ENCODE data around the gene OSBPL2. TPM values are rescaled to one million over a fixed set of nuclear protein-coding genes. Genes with fewer than 3 reads are reported as not detected.

OSBPL2 gene
- total and polyA plus RNA-seq, 2 donors (not counting 1 experiment from before 2014, with no cell fraction given): 28.1 to 74.3 TPM

DNA sequence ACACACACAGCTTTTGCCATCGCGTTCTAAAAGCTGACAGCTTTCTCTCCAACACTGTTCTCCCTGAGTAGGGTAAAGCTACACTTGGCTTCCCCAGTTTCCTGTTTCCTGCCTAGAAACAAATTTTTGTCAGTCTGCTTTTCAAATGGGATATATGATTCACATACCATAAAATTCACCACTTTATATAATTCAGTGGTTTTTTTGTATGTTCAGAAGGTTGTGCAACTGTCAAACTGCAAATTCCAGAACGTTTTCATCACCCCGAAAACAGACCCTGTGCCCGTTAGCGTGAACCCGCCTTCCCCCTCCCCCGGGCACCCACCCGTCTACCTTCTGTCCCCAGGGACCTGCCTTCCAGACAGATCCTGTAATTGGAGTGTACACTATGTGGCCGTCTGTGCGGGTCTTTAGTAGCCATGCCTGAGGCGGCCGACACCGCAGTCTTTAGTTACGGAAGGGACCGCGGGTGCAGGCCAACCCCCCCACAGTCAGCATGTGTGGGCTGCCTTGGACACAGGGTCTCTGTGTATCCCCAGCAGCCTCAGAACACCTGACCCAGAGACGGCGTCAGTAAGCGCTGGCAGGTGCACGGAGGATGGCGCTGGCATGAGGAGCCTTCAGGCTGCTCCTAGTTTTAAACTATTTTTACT lies 34.8 kb upstream of the OSBPL2 start:
- Histone ChIP-seq H3K4me1 (ENCODE audit: control insufficient read depth in 2 of 2, insufficient read depth in 2 of 2, low read length in 2 of 2) (peaks cover 24 to 28% of the 10 kb centered on the region in 2 donors), H4K20me1 (ENCODE audit: control insufficient read depth, insufficient read depth, low read length, poor library complexity, severe bottlenecking) (peaks cover 5% of the 10 kb centered on the region), H3K4me2 (replicated peaks; ENCODE audit: low read depth, low read length, poor library complexity, severe bottlenecking) (no peak overlapping the region), H3K36me3 (replicated peaks in 1 of 2; ENCODE audit: control extremely low read depth in 1 of 2, control insufficient read depth in 1 of 2, extremely low read depth in 1 of 2, insufficient read depth in 2 of 2, low read length in 1 of 2) (peaks cover 0 to 12% of the 10 kb centered on the region in 2 experiments), H2AFZ (ENCODE audit: insufficient read depth, low read depth, low read length, poor library complexity, severe bottlenecking) (no peak overlapping the region), H3K27ac (ENCODE audit: low read length in 2 of 2) (no peak overlapping the region), H3K9ac (ENCODE audit: low read length) (no peak overlapping the region), H3K4me3 (ENCODE audit: control extremely low read depth in 1 of 5, extremely low read depth in 1 of 5, insufficient read depth in 1 of 5, low read depth in 2 of 5, low read length in 4 of 5) (no peak overlapping the region), H3K9me3 (ENCODE audit: control extremely low read depth in 1 of 3, control insufficient read depth in 2 of 3, insufficient read depth in 1 of 3, low read length in 2 of 3) (no peaks in the 10 kb centered on the region), H3K27me3 (replicated peaks in 1 of 4; ENCODE audit: control extremely low read depth in 1 of 4, control insufficient read depth in 3 of 4, insufficient read depth in 4 of 4, low read length in 3 of 4) (no peaks in the 10 kb centered on the region), H3K79me2 (ENCODE audit: control insufficient read depth, insufficient read depth, low read length) (peaks cover 3% of the 10 kb centered on the region)
- CTCF ChIA-PET: no interaction called here
- ATAC-seq (ENCODE audit: low read depth) (no peak), DNase-seq (no peak)
- TF ChIP-seq CTCF (IDR thresholded peaks at IDR 0.05) (no peak), EZH2 (IDR thresholded peaks at IDR 0.05; ENCODE audit: borderline replicate concordance, insufficient read depth, low read depth, low read length, poor library complexity, severe bottlenecking) (no peak)
- Mint-ChIP-seq H3K4me1 (peaks cover 32% of the 10 kb centered on the region), H3K4me3 (peak overlapping the region; percentile 7), H3K27ac (no peak overlapping the region), H3K27me3 (no peaks in the 10 kb centered on the region), H3K9me3 (ENCODE audit: insufficient read depth) (no peaks in the 10 kb centered on the region)
- WGBS (ENCODE audit: insufficient coverage): 69% methylated on average over 14 of the region's 22 CpGs
- intact Hi-C loops (cut with micrococcal nuclease): no loop called here
- POLR2A ChIA-PET: no interaction called here

GRCh38 chr20:62205618-62206387 lies 32.5 kb upstream of the OSBPL2 start:
- no peak overlapping the region for H3K27ac Mint-ChIP-seq
- no peaks in the 10 kb centered on the region for H3K36me3 ChIP-seq (replicated peaks in 1 of 2; ENCODE audit: control extremely low read depth in 1 of 2, control insufficient read depth in 1 of 2, extremely low read depth in 1 of 2, insufficient read depth in 2 of 2, low read length in 1 of 2)
- DNase-seq: no peak
- no peak for ATAC-seq (ENCODE audit: low read depth)
- H3K27me3 ChIP-seq (replicated peaks in 1 of 4; ENCODE audit: control extremely low read depth in 1 of 4, control insufficient read depth in 3 of 4, insufficient read depth in 4 of 4, low read length in 3 of 4): peaks cover 0 to 14% (median 5%) of the 10 kb centered on the region in 4 experiments
- no peak overlapping the region for H3K27ac ChIP-seq (ENCODE audit: low read length in 2 of 2)
- H3K9me3 Mint-ChIP-seq (ENCODE audit: insufficient read depth): no peaks in the 10 kb centered on the region
- no peaks in the 10 kb centered on the region for H3K9me3 ChIP-seq (ENCODE audit: control extremely low read depth in 1 of 3, control insufficient read depth in 2 of 3, insufficient read depth in 1 of 3, low read length in 2 of 3)
- no peak overlapping the region for H2AFZ ChIP-seq (ENCODE audit: insufficient read depth, low read depth, low read length, poor library complexity, severe bottlenecking)
- no peak for TF ChIP-seq EZH2 (IDR thresholded peaks at IDR 0.05; ENCODE audit: borderline replicate concordance, insufficient read depth, low read depth, low read length, poor library complexity, severe bottlenecking)
- no peak for TF ChIP-seq CTCF (IDR thresholded peaks at IDR 0.05)
- peaks cover 4% of the 10 kb centered on the region for H3K27me3 Mint-ChIP-seq
- 96% methylated on average over 37 of the region's 38 CpGs for whole genome bisulfite sequencing (ENCODE audit: insufficient coverage)
- H3K4me1 ChIP-seq (ENCODE audit: control insufficient read depth in 2 of 2, insufficient read depth in 2 of 2, low read length in 2 of 2): peaks cover 22 to 26% of the 10 kb centered on the region in 2 donors
- H3K4me3 ChIP-seq (ENCODE audit: control extremely low read depth in 1 of 5, extremely low read depth in 1 of 5, insufficient read depth in 1 of 5, low read depth in 2 of 5, low read length in 4 of 5): no peak overlapping the region
- no peak overlapping the region for H3K4me3 Mint-ChIP-seq
- H3K9ac ChIP-seq (ENCODE audit: low read length): no peak overlapping the region
- ChIA-PET POLR2A (no interaction called here), CTCF (no interaction called here)
- peaks cover 25% of the 10 kb centered on the region for H3K4me1 Mint-ChIP-seq
- no peak overlapping the region for H3K4me2 ChIP-seq (replicated peaks; ENCODE audit: low read depth, low read length, poor library complexity, severe bottlenecking)
- peaks cover 5% of the 10 kb centered on the region for H4K20me1 ChIP-seq (ENCODE audit: control insufficient read depth, insufficient read depth, low read length, poor library complexity, severe bottlenecking)
- intact Hi-C loops (cut with micrococcal nuclease): no loop called here
- no peaks in the 10 kb centered on the region for H3K79me2 ChIP-seq (ENCODE audit: control insufficient read depth, insufficient read depth, low read length)
